GM18526 (cell line): ENCODE data around the gene ZNF43.

Experiments
- POLR2A ChIP-seq: IDR thresholded peaks from 3 replicates; pipeline ENCODE4 v1.6.1; 2011; ENCODE audit not compliant: insufficient read length; ENCODE audit errors: extremely low read depth

ZNF43 gene

DNA sequence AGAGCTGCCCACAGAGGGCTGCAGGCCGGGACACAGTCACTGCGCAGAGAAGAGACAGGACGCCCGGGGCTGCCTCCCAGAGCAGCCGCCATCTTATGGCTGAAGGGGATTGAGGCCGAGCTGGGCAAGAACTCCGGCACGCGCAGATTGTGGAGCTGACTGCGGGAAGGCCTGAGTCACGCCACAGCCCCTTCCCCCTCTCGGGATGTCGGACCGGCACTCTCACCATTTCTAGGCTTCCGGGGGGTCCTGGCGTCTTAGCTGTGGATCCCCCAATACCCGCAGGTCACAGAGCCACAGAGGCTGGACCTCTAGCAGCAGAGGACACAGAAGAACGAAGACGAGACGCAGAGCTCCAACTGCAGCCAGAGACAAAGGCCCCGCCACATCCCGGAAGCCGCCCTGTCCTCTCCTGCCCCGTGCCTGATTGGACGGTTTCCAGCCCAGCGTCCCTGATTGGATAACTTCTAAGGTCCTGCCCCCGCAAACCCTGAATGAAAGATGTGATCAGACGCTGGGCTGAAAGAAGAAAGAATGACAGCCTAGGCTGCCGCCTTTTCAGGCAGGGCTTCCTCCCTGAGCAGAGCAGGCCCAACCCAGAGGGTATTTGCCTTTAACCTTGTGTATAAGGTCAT is at the start of gene ZNF43:
Gene ZNF43, minus strand, starts transcription at position 373 of the 635 bp plus-strand sequence. Its CDS starts 144 bp downstream, at position 229.
- TF ChIP-seq POLR2A = peak; percentile 83

GRCh38 chr19:21883516-21883915 is 47.5 kb upstream of the ZNF43 start:
- TF ChIP-seq POLR2A = no peak

GRCh38 chr19:21878646-21879045 is 42.7 kb upstream of the ZNF43 start:
- TF ChIP-seq POLR2A = no peak

- no peak for TF ChIP-seq POLR2A
Observed at GRCh38 chr19:21877976-21878375, 42.0 kb upstream of the ZNF43 start.

DNA sequence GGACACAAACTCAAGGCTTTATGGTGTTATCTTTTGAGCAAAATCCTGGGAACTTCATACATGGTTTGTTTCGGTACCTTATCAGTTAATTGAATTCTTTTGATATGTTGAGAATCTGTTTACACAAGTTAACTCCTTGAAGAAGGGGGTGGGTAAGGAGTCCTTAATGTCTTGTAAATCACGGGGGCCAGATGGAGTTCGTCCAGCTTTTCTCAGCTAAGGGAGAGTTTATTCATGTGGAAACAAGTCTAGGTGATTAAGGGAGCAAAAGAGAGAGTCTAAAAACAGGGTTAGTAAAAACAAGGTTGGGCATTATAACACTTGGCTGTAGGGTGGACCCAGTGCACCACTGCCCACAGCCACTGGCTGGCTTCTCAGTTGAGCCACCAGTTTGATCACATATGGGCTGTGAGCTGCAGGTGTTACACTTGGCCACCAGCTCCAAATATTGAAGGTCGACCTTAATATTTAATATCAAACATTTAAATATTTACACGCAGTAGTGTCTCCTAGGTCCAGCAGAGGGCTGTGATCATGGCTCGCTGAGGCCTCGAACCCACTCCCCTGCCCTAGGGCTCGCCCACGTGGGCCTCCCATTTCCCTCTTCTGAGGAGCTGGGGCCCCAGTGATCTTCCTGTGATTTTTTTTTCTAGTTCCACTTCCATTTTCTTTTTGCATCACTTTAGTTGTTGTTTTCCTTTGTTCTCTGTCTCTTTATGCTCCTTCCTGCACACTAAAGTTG is 21.0 kb upstream of the ZNF43 start:
- TF ChIP-seq POLR2A = no peak

- peak; percentile 47 for TF ChIP-seq POLR2A
Observed at GRCh38 chr19:21851596-21852345, 15.8 kb upstream of the ZNF43 start.

DNA sequence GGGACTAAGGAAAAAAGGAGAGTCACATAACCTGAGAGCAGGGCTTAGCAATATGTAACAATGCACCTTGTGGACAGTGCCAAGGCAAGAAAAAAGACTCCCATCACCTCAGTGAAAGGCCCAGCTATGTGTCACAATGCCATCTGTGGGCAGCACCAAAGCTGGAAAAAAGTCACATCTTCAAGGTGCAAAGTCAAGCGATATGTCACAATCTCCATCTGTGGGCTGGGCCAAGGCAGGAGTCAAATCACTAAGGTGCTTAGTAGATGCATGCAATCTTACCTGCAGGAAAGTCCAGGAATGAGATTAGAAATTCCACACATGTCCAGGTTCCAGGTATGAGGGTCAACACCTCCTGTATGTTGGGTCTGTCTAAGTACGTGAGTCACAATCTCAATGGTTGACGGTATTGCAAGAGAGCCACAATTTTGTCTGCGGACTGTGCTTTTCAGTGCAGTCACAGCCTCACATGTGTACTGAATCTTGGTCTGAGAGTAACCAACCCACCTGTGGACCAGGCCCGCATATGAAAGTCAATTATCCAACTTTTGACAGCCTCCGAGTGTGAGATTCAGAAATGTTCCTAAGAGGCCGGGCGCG is 14.8 kb upstream of the ZNF43 start:
- no peak for TF ChIP-seq POLR2A

- TF ChIP-seq POLR2A = no peak
Observed at GRCh38 chr19:21848706-21849105, 12.7 kb upstream of the ZNF43 start.

DNA sequence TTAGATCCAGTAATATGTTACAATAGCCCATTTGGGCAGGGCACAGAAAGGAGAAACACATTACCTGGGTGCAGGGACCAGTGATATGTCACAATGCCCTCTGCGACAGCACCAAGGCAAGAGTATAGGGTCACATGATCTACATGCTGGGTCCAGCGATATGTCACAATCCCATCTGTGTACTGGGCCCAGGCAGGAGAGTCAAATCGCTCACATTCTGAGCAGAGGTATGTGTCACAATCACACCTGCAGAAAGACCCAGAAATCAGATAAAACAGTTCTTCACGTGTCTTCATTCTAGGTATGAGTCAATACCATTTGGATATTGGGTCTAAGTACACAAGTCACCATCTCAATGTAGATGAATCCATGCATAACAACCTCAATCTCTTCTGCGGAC is 7.1 kb upstream of the ZNF43 start:
- TF ChIP-seq POLR2A = no peak

- TF ChIP-seq POLR2A = no peak
Observed at GRCh38 chr19:21841488-21842097, 5.6 kb upstream of the ZNF43 start.

GRCh38 chr19:21841081-21841480 is 5.1 kb upstream of the ZNF43 start:
- TF ChIP-seq POLR2A = no peak

DNA sequence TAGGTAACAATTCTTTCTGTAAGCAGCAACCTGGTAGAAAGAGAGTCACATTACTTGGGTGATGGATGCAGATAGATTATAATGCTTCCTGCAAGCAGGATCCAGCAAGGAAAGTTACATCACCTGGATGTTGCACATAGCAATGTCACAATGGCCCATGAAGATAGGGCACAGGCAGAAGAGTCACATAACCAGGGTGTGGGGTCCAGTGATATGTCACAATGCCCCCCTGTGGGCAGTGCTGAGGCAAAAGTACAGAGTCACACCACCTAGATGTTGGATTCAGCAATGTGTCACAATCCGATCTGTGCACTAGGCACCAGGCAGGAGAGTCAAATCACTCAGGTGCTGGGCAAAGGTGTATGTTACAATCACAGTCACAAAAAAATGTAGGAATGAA is 4.0 kb upstream of the ZNF43 start:
- TF ChIP-seq POLR2A = no peak

DNA sequence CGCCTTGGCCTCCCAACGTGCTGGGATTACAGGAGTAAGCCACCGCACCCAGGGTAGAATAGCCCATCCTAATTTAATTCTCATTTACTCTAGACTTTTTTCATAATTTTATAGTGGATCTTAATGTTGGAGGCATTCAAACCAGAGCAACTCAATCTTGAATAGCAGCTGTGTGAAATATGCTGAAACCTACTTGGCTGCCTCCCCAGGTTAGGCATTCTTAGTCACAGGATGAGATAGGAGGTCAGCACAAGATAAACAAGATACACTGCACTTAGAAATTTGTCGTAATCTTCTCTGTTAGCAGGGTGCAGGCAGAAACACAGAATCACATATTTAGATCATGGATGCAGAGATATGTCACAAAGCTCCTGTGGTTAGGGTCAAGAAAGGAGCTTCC is 2.7 kb upstream of the ZNF43 start:
- TF ChIP-seq POLR2A = no peak

GRCh38 chr19:21835429-21835809 is 563 bp downstream of the ZNF43 start:
- TF ChIP-seq POLR2A = no peak

GRCh38 chr19:21833733-21834132 is 2.2 kb downstream of the ZNF43 start:
- no peak for TF ChIP-seq POLR2A
